ENCODE data around the gene SLC26A6.

The SLC26A6 gene

DNA sequence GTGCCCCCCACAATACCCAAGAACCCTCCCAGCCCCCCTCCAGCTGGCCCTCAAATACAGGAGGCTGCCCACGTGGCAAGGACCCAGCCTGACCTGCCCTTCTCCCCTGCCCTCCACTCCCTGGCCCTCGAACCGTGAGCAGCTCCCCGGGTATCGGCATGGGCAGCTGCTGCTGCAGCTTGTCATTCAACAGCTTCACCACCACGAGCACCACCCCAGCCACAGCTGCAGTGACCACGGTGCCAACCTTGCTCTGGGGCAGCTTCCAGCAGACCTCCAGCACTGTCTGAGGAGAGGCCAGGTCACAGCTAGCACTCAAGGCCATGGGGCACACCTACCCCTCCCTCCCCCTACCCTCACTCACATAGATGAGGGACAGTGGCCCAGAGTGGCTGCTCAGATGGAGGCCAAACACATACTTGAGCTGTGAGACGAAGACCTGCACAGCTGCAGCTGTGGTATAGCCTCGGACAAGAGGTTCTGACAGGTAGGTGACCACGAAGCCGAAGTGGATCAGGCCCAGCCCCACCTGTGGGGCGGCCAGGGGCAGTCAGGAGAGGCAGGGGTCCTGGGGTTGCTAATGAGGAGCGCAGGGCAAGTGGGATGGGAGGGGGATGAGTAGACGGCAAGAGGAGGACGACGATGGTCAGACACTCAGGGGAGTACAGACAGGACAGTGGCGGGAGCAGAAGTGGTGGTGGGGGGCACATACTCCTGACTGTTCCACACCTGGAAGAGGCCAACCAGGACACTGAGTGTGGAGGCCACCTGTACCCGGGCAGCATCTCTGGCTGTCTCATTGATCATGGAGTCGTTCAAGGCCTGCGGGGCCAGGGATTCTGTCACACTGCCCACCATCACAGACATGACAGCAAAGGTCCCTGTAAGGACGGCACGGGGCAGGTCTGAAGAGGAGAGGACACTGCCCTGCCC is 3.5 kb downstream of the SLC26A6 start:
- DNase-seq = no peak

- no peak for DNase-seq
Measured at GRCh38 chr3:48630833-48631232, 4.4 kb downstream of the SLC26A6 start.

DNA sequence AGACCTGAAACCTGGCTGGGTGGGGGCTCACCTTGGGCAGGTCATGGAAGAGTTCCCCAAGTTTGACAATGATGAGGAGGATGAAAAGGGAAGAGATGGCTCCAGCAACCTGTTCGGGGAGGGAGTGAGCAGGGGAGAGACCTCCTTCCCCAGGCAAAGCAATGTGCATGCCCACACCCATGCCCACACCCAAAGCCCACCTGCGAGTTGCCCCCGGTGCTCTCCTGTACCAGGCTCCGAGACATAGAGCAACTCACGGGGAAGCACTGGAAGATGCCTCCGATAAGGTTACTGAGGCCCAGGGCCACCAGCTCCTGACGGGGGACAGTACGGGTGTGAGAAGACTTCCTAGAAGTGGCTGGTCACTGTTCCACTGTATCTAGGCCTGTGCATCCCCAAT is 4.9 kb downstream of the SLC26A6 start:
- DNase-seq = no peak

- no peak for DNase-seq
Measured at GRCh38 chr3:48629894-48630293, 5.4 kb downstream of the SLC26A6 start.

- DNase-seq = no peak
Measured at GRCh38 chr3:48628277-48629017, 6.8 kb downstream of the SLC26A6 start.

GRCh38 chr3:48625600-48625999 is 9.7 kb downstream of the SLC26A6 start:
- no peak for DNase-seq

- no peak for DNase-seq
Measured at GRCh38 chr3:48624767-48625166, 10.5 kb downstream of the SLC26A6 start.

GRCh38 chr3:48623851-48624547 is 11.3 kb downstream of the SLC26A6 start:
- DNase-seq = no peak

- DNase-seq = no peak
Measured at GRCh38 chr3:48621461-48621869, 13.8 kb downstream of the SLC26A6 start, which contains the start of gene TMEM89. TMEM89 (minus strand) TSS chr3:48621769; CDS start chr3:48621756, 13 bp downstream.

DNA sequence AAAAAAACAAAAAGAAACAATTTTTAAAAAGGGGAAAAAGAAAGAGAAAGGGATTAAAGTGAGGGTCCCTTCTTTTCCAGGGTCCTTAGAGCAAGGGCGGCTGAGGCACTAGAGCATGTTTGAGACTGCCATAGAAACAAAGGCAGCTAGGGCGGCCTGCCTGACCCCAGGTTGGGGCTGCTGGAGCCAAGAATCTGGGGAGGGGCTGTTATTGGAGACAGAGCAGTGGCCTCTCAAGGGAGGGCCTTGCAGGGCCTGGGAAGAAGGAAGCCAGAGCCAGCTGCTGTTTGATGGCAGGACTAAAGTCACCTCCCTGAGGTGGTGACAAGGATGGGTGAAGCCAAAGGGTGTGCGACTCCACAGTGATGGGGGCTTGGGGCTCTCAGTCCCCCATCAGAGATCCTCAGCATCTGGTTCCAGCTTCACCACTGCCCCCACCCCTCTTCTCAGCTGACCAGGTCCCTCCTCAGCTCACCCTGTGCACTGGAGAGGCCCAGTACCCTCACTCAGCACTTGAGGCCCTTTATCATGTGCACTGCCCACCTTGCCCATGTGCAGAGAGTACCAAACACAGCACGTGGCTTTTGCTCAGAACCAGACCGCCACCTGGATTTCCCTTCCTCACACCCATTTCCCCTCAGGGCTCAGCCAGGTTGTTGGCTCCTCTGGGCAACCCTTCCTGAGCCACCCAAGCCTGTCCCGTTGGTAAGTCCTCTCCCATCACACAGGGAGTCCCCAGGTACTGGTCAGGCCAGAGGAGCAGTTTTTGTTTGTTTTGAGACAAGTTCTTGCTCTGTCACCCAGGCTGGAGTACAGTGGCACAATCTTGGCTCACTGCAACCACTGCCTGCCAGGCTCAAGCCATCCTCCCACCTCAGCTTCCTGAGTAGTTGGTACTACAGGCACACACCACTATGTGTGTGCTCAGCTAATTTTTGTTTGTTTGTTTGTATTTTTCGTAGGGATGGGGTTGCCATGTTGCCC is 15.4 kb downstream of the SLC26A6 start:
- DNase-seq = no peak

GRCh38 chr3:48617559-48617958 is 17.7 kb downstream of the SLC26A6 start:
- DNase-seq = no peak

DNA sequence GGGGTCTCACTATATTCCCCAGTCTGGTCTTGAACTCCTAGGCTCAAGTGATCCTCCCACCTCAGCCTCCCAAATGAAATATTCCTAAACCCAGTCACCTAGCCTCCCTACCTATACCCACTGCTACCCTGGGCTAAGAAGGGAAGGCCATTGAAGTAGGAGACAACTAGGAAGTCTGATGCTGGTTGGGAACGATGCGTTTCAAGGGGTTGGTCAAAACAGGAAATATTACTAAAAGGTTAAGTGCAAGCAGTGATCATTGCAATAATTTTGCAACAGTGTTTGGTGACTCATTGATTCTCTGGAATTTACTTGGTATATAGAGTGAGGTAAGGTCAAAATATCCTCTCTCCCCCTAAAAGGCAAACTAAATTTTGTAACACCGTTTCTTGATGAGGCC is 21.2 kb downstream of the SLC26A6 start:
- DNase-seq = no peak

GRCh38 chr3:48612309-48612708 is 23.0 kb downstream of the SLC26A6 start:
- DNase-seq = no peak

DNA sequence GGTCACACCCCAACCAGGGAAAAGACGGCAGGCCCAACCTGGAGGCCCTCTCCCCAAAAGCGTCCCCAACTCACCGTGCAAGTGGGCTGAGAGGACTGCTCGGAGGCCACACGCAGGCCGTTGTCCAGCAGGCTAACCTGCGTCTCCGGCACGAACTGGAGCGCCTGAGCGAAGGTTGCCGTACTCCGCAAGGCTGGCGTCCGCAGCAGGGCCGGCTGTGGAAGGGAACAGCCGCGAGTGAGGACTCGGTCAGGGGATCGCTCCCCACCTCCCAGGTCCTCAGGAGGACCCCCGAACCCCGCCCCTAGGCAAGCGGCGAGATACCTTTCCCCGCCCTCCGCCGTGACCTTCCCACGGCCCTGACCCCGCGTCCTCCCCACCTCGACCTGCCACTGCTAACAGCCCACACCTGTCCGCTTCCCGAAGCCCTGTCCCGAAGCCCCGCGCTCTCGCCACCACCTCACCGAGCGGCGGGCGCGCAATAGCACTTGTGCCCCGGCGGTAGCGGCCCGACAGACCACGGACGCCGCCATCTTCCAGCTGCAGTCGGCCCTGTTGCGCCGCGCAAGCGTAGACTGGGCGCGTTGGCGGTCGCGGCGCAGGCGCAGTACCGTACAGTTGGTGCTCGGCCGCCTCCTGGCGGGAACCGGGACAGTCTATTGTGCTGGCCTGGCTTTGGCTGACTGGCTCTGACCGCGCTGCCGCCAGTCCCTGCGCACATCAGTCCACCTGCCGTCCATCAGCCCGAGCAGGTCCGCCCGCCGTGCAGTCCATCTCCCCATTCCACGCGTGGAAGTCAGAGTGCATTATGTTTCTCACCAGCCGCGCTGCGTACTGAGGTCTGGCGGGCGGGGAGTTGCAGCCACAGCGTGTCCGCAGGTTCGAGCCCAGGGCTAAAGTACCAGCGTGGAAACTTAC is 25.9 kb downstream of the SLC26A6 start, which contains the start of gene UQCRC1:
Gene UQCRC1 (minus strand): TSS at position 559 of the 918 bp plus-strand sequence. CDS start 26 bp downstream, at position 533.
- peak; percentile 93 for DNase-seq

DNA sequence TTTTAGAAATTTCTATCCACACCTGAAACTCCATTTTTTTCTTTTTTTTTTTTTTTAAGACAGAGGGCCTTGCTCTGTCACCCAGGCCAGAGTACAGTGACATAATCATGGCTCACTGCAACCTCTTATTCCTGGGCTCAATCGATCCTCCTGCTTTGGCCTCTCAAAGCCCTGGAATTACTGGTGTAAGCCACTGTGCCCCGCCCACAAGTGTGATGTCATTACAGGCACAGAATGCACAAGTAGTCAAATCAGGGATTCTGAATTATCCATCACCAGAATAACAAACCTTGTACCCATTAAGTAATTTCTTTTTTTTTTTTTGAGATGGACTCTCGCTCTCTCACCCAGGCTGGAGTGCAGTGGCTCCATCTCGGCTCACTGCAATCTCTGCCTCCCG is 27.7 kb downstream of the SLC26A6 start:
- DNase-seq = no peak

DNA sequence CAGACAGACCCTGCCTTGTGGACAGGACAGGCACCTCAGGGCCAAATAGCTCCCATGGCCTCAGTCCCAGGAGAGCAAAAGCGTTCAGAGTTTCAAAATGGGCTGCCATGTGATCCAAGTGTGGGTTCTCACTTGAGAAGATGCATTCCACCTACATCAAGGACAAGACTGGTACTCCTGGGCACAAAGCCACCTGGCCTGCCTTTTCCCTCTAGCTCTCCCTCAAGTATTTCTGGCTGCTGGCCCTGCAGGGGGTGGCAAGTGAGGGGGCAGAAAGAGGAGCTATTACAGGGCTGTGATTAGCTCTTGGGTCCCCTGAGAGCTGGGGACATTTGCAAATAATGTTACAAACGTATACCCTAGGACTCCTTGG is 33.7 kb downstream of the SLC26A6 start:
- no peak for DNase-seq

DNA sequence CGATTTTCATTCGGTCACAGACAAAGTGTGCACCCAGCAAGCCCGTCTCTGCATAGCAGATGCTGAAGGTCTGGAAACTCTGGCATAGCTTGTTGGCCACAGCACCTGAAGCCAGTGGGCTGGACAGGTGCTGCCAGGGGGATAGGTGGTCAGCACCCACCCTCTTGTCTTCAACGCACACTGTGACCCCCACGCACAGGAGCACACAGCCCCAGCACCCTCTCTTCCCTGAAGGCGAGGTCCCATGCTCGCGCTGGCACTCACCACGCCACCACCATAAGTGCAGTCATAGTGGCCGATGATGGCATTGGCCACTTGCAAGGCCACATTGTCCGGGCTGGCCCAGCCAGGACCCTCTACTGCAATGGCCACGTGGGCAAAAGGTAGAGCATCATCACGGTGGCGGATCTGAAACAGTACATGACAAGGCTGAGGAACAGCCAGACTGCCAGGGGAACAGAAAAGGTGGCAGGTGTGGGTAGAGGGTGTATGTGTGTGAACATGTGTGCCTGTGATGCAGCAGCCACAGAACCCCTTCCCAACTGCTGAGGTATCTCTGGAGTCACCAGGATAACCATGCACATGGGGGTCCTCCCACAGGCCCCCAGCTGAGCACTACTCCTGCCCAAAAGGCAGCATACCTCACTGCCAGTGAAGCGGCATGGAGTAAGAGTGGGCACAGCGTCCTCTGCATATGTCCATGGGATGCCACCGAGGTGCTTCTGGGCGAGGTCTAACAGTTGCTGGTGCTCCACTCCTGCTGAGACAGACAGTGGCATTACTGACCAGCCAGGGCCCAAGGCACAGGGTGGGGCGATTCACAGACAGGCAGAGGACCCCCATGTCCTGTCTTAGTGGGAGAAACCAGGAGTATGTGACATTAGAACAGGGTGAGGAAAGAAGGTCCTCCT is 34.3 kb downstream of the SLC26A6 start:
- no peak for DNase-seq

GRCh38 chr3:48599509-48600285 is 35.6 kb downstream of the SLC26A6 start:
- no peak for DNase-seq

GRCh38 chr3:48599077-48599501 is 36.2 kb downstream of the SLC26A6 start:
- no peak for DNase-seq
